Measurements from ENCODE around the gene ROBO4.

Gene ROBO4

GRCh38 chr11:124887667-124888013 is 10.0 kb downstream of the ROBO4 start:
- DNase-seq = no peak

- no peak for DNase-seq
Observed at GRCh38 chr11:124886978-124887666, 10.5 kb downstream of the ROBO4 start.

GRCh38 chr11:124886476-124886875 is 11.2 kb downstream of the ROBO4 start:
- no peak for DNase-seq

- no peak for DNase-seq
Observed at GRCh38 chr11:124884869-124885479, 12.7 kb downstream of the ROBO4 start.

- no peak for DNase-seq
Observed at GRCh38 chr11:124884340-124884739, 13.3 kb downstream of the ROBO4 start.

- no peak for DNase-seq
Observed at GRCh38 chr11:124882339-124883071, 15.2 kb downstream of the ROBO4 start.

GRCh38 chr11:124880958-124881357 is 16.7 kb downstream of the ROBO4 start:
- no peak for DNase-seq

GRCh38 chr11:124880290-124880611 is 17.4 kb downstream of the ROBO4 start:
- DNase-seq = no peak

GRCh38 chr11:124879493-124880289 is 18.0 kb downstream of the ROBO4 start:
- no peak for DNase-seq

GRCh38 chr11:124878759-124879492 is 18.7 kb downstream of the ROBO4 start:
- no peak for DNase-seq

- no peak for DNase-seq
Observed at GRCh38 chr11:124877910-124878758, 19.5 kb downstream of the ROBO4 start.

GRCh38 chr11:124877631-124877909 is 20.1 kb downstream of the ROBO4 start:
- DNase-seq = no peak

- DNase-seq = no peak
Observed at GRCh38 chr11:124876818-124877630, 20.6 kb downstream of the ROBO4 start.

GRCh38 chr11:124875943-124876817 is 21.5 kb downstream of the ROBO4 start:
- peak; percentile 80 for DNase-seq

- no peak for DNase-seq
Observed at GRCh38 chr11:124875401-124875800, 22.3 kb downstream of the ROBO4 start.

GRCh38 chr11:124874571-124875255 is 23.0 kb downstream of the ROBO4 start:
- no peak for DNase-seq

GRCh38 chr11:124873951-124874350 is 23.7 kb downstream of the ROBO4 start:
- no peak for DNase-seq

GRCh38 chr11:124872741-124873140 is 24.9 kb downstream of the ROBO4 start:
- no peak for DNase-seq

GRCh38 chr11:124872280-124872679 is 25.4 kb downstream of the ROBO4 start:
- DNase-seq = no peak

- no peak for DNase-seq
Observed at GRCh38 chr11:124870430-124870829, 27.2 kb downstream of the ROBO4 start.
